Measurements from ENCODE around the gene SSTR3.

- TF ChIP-seq EZH2phosphoT487 (IDR thresholded peaks at IDR 0.05; ENCODE audit: borderline replicate concordance, low read depth, low read length) (no peak), CTCF (conservative IDR thresholded peaks at IDR 0.05; ENCODE audit: low read length) (no peak)
Measured at GRCh38 chr22:37193629-37194191, 18.6 kb downstream of the SSTR3 start.

Measured in OCI-LY7 (cell line).